ENCODE data around the gene PERM1. TPM values are rescaled to one million over a fixed set of nuclear protein-coding genes. Genes with fewer than 3 reads are reported as not detected.
"Not testable (repeated sequence)": the region's sequence is repeated elsewhere in the genome, so short reads cannot be mapped to it uniquely, and the experiment has no call there.

Gene PERM1
- total RNA-seq, 1 donor from 2014 or later = not detected

- TF ChIP-seq CTCF (IDR thresholded peaks at IDR 0.05; ENCODE audit: insufficient read depth, low read length, severe bottlenecking) = peak; percentile 49
- DNase-seq (ENCODE audit: low read depth) = no peak
- FAIRE-seq = no peak
- H3K27me3 ChIP-seq (ENCODE audit: control insufficient read depth, insufficient read depth, low read length) = no peaks in the 10 kb centered on the region
- H3K36me3 ChIP-seq (ENCODE audit: control insufficient read depth, insufficient read depth, low read length) = no peaks in the 10 kb centered on the region
- no peak overlapping the region for H3K4me3 ChIP-seq (ENCODE audit: low read depth, low read length)
Observed at GRCh38 chr1:1014799-1015681, 33.1 kb upstream of the PERM1 start.

DNA sequence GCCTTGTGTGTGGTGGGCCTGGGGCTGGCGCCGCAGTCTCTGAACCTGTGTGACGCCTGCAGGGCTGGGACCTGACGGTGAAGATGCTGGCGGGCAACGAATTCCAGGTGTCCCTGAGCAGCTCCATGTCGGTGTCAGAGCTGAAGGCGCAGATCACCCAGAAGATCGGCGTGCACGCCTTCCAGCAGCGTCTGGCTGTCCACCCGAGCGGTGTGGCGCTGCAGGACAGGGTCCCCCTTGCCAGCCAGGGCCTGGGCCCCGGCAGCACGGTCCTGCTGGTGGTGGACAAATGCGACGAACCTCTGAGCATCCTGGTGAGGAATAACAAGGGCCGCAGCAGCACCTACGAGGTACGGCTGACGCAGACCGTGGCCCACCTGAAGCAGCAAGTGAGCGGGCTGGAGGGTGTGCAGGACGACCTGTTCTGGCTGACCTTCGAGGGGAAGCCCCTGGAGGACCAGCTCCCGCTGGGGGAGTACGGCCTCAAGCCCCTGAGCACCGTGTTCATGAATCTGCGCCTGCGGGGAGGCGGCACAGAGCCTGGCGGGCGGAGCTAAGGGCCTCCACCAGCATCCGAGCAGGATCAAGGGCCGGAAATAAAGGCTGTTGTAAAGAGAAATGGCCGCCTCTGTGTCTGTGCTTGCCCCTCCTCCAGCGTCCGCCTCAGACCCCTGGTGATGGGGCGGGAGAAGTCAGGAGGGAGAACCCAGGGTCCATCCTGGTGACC lies 32.2 kb upstream of the PERM1 start:
- no peak for TF ChIP-seq CTCF (IDR thresholded peaks at IDR 0.05; ENCODE audit: insufficient read depth, low read length, severe bottlenecking)
- no peak for FAIRE-seq

DNA sequence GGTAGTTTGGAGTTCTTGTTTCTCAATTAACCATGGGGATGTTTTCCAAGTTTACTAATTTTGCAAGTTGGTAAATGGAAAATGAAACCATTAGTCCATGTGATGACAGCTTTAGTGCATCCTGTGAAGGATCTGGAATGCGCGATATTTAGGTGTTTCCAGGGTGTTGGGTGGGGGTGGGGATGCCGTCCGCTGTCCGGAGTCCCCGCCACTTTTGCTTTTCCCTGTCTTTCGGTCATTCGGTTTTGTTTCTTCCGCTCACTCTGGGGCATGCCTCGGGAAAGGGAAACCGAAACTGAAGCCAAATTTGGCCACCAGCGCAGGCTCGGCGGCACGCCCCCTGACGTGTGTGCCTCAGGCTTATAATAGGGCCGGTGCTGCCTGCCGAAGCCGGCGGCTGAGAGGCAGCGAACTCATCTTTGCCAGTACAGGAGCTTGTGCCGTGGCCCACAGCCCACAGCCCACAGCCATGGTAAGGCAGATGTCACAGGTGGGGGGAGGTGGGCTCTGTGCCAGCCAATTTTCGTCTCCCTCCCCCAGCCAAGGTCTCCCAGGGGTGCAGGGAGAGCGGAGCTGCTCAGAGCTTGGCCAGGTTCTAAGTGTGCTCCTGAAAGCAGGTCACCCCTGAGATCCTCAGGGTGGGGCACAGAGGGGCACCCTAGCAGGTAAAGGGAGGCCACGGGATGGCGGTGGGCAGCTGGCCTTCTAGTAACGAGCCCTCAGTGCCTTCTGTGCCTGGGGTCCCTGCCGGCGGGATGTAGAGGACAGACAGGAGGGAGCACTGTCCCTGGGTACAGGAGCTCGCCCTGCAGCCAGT lies 31.4 kb upstream of the PERM1 start, which contains the start of gene ISG15:
ISG15 (plus strand) TSS at position 393 of the 817 bp plus-strand sequence; CDS start at position 470, 77 bp downstream.
- H3K4me3 ChIP-seq (ENCODE audit: low read depth, low read length) = peak within 1 kb of the TSS; percentile 70
- FAIRE-seq (no peak), DNase-seq (ENCODE audit: low read depth) (peak; percentile 66)
- no peaks in the 10 kb centered on the region for H3K36me3 ChIP-seq (ENCODE audit: control insufficient read depth, insufficient read depth, low read length)
- no peaks in the 10 kb centered on the region for H3K27me3 ChIP-seq (ENCODE audit: control insufficient read depth, insufficient read depth, low read length)
- no peak for TF ChIP-seq CTCF (IDR thresholded peaks at IDR 0.05; ENCODE audit: insufficient read depth, low read length, severe bottlenecking)

More for the DNA sequence above, 32.2 kb upstream of the PERM1 start:
- no peaks in the 10 kb centered on the region for H3K27me3 ChIP-seq (ENCODE audit: control insufficient read depth, insufficient read depth, low read length)
- H3K4me3 ChIP-seq (ENCODE audit: low read depth, low read length) = peak overlapping the region; percentile 70
- DNase-seq (ENCODE audit: low read depth) = no peak
- no peaks in the 10 kb centered on the region for H3K36me3 ChIP-seq (ENCODE audit: control insufficient read depth, insufficient read depth, low read length)

DNA sequence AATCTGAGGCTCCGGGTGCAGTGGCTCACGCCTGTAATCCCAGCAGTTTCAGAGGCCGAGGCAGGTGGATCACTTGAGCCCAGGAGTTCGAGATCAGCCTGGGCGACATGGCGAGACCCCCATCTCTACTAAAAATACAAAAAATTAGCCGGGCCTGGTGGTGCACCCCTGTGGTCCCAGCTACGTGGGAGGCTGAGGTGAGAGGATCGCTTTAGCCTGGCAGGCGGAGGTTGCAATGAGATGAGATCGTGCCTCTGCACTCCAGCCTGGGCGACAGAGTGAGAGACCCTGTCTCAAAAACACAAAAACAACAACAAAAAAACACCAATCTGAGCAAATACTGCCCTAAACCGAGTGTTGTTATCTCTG lies 30.8 kb upstream of the PERM1 start:
- not testable (repeated sequence) for H3K27me3 ChIP-seq (ENCODE audit: control insufficient read depth, insufficient read depth, low read length); FAIRE-seq; DNase-seq (ENCODE audit: low read depth); H3K36me3 ChIP-seq (ENCODE audit: control insufficient read depth, insufficient read depth, low read length)
- H3K4me3 ChIP-seq (ENCODE audit: low read depth, low read length) = peak overlapping the region; percentile 70

DNA sequence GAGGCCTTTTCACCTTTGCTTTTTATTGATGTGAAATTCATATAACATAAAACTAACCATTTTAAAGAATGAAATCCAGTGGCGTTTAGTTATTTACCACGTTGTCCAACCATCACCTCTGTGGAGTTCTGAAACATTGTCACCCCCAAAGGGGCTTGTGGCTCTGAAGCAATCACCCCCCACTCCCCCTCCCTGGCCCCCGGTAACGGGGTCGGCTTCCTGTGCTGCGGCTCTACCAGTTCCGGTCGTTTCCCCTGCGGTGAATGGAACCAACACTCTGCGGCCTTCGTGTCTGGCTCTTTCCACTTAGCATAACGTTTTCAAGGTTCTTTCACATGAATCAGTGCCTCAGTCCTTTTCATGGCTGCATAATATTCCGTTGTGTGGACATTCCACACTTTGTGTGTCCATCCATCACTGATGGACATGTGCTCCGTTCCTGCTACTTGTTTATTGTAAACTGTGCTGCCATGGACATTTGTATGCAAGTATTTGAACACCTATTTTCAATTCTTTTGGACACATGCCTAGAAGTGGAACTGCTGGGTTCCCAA lies 29.6 kb upstream of the PERM1 start:
- Histone ChIP-seq H3K4me3 (ENCODE audit: low read depth, low read length) (no peak overlapping the region), H3K27me3 (ENCODE audit: control insufficient read depth, insufficient read depth, low read length) (no peaks in the 10 kb centered on the region), H3K36me3 (ENCODE audit: control insufficient read depth, insufficient read depth, low read length) (no peaks in the 10 kb centered on the region)
- no peak for DNase-seq (ENCODE audit: low read depth)
- no peak for FAIRE-seq
- no peak for TF ChIP-seq CTCF (IDR thresholded peaks at IDR 0.05; ENCODE audit: insufficient read depth, low read length, severe bottlenecking)

GRCh38 chr1:1010131-1010530 lies 28.2 kb upstream of the PERM1 start:
- not testable (repeated sequence) for DNase-seq (ENCODE audit: low read depth); H3K36me3 ChIP-seq (ENCODE audit: control insufficient read depth, insufficient read depth, low read length); H3K4me3 ChIP-seq (ENCODE audit: low read depth, low read length); H3K27me3 ChIP-seq (ENCODE audit: control insufficient read depth, insufficient read depth, low read length); FAIRE-seq

All from bronchial epithelial cell (primary cell).